ENCODE results near the gene ATXN10. TPM values are rescaled to one million over a fixed set of nuclear protein-coding genes. Genes with fewer than 3 reads are reported as not detected.

Gene ATXN10
- total RNA-seq, 1 experiment from 2014 or later = 303 TPM

- BruUV-seq (replicated peaks) = no TSS peak
- CTCF ChIA-PET = no interaction called here
- DNase-seq = no peak
Measured at GRCh38 chr22:45769569-45770210, 98.1 kb downstream of the ATXN10 start.

GRCh38 chr22:45770506-45770905 lies 98.9 kb downstream of the ATXN10 start:
- Histone ChIP-seq H3K9me3 (ENCODE audit: insufficient read depth, low read depth) (peaks cover 3% of the 10 kb centered on the region; the same call in 1 of the 2 replicates), H3K27ac (no peak overlapping the region), H4K20me1 (ENCODE audit: insufficient read depth) (no peaks in the 10 kb centered on the region; the same call in 1 of the 2 replicates), H3F3A (ENCODE audit: insufficient read depth, low read depth) (peaks cover 31% of the 10 kb centered on the region), H3K79me2 (ENCODE audit: low read depth) (peaks cover 76% of the 10 kb centered on the region), H3K4me3 (no peak overlapping the region), H2AFZ (no peak overlapping the region), H3K4me2 (no peak overlapping the region), H3K4me1 (replicated peaks; ENCODE audit: insufficient read depth) (peaks cover 8% of the 10 kb centered on the region; the same call in 1 of the 2 replicates), H3K27me3 (ENCODE audit: insufficient read depth, low read depth) (no peaks in the 10 kb centered on the region), H3K9me2 (ENCODE audit: insufficient read depth) (no peaks in the 10 kb centered on the region), H3K36me3 (ENCODE audit: low read depth) (peaks cover 33% of the 10 kb centered on the region)
- DNase-seq = no peak
- intact Hi-C loops (cut with micrococcal nuclease; ENCODE audit: unreplicated experiment) = no loop called here
- no TSS peak for BruUV-seq (replicated peaks)
- CTCF ChIA-PET = no interaction called here
- TF ChIP-seq EZH2 (IDR thresholded peaks at IDR 0.05; ENCODE audit: low read depth) (no peak), CTCF (conservative IDR thresholded peaks at IDR 0.05) (no peak)
- POLR2A ChIA-PET (ENCODE audit: unreplicated experiment) = no interaction called here

More at GRCh38 chr22:45769569-45770210, 98.1 kb downstream of the ATXN10 start:
- intact Hi-C loops (cut with micrococcal nuclease; ENCODE audit: unreplicated experiment) = no loop called here
- H3K4me3 ChIP-seq = no peak overlapping the region
- peaks cover 72% of the 10 kb centered on the region for H3K79me2 ChIP-seq (ENCODE audit: low read depth)
- no peak overlapping the region for H3K4me2 ChIP-seq
- peaks cover 40% of the 10 kb centered on the region for H3K36me3 ChIP-seq (ENCODE audit: low read depth)
- H3K9me3 ChIP-seq (ENCODE audit: insufficient read depth, low read depth) = peaks cover 3% of the 10 kb centered on the region; the same call in 1 of the 2 replicates
- H3K27me3 ChIP-seq (ENCODE audit: insufficient read depth, low read depth) = no peaks in the 10 kb centered on the region
- TF ChIP-seq CTCF (conservative IDR thresholded peaks at IDR 0.05) (no peak), EZH2 (IDR thresholded peaks at IDR 0.05; ENCODE audit: low read depth) (no peak)
- peaks cover 25% of the 10 kb centered on the region for H3F3A ChIP-seq (ENCODE audit: insufficient read depth, low read depth)
- H4K20me1 ChIP-seq (ENCODE audit: insufficient read depth) = no peaks in the 10 kb centered on the region; the same call in 1 of the 2 replicates
- H3K9me2 ChIP-seq (ENCODE audit: insufficient read depth) = no peaks in the 10 kb centered on the region
- POLR2A ChIA-PET (ENCODE audit: unreplicated experiment) = no interaction called here
- no peaks in the 10 kb centered on the region for H3K4me1 ChIP-seq (replicated peaks; ENCODE audit: insufficient read depth)
- H2AFZ ChIP-seq = no peak overlapping the region
- peak overlapping the region; percentile 27; the same call in 1 of the 2 replicates for H3K27ac ChIP-seq

GRCh38 chr22:45771057-45771456 lies 99.4 kb downstream of the ATXN10 start:
- Histone ChIP-seq H3K27ac (no peak overlapping the region), H3K9me3 (ENCODE audit: insufficient read depth, low read depth) (peaks cover 3% of the 10 kb centered on the region; the same call in 1 of the 2 replicates), H3K4me3 (no peak overlapping the region), H3K9me2 (ENCODE audit: insufficient read depth) (no peaks in the 10 kb centered on the region), H3K36me3 (ENCODE audit: low read depth) (peaks cover 29% of the 10 kb centered on the region; the same call in 1 of the 2 replicates), H3K27me3 (ENCODE audit: insufficient read depth, low read depth) (no peaks in the 10 kb centered on the region), H3K79me2 (ENCODE audit: low read depth) (peaks cover 79% of the 10 kb centered on the region), H3F3A (ENCODE audit: insufficient read depth, low read depth) (peaks cover 35% of the 10 kb centered on the region), H2AFZ (no peak overlapping the region), H3K4me2 (no peak overlapping the region), H4K20me1 (ENCODE audit: insufficient read depth) (no peaks in the 10 kb centered on the region; the same call in 1 of the 2 replicates), H3K4me1 (replicated peaks; ENCODE audit: insufficient read depth) (peaks cover 13% of the 10 kb centered on the region)
- CTCF ChIA-PET = no interaction called here
- intact Hi-C loops (cut with micrococcal nuclease; ENCODE audit: unreplicated experiment) = no loop called here
- POLR2A ChIA-PET (ENCODE audit: unreplicated experiment) = no interaction called here
- no TSS peak for BruUV-seq (replicated peaks)
- no peak for TF ChIP-seq EZH2 (IDR thresholded peaks at IDR 0.05; ENCODE audit: low read depth)
- TF ChIP-seq CTCF (conservative IDR thresholded peaks at IDR 0.05) = no peak
- no peak for DNase-seq

Data from PC-9 (cell line).